Mesenteric fat pad (tissue), 1 donor: Measurements from ENCODE around the gene MFN2. TPM values are rescaled to one million over a fixed set of nuclear protein-coding genes. Genes with fewer than 3 reads are reported as not detected.
"Not testable (repeated sequence)": the region's sequence is repeated elsewhere in the genome, so short reads cannot be mapped to it uniquely, and the experiment has no call there.

Experiments
- DNase-seq: peaks from one replicate; pipeline ENCODE4 v3.0.0-alpha.2; 2020; ENCODE audit warnings: low spot score
- total RNA-seq: library from RNA; stranded (reverse); fragmentation: NEBNext Ultra II Directional; extraction: Animal tissue kit (Norgen Biotek cat#: 25700); gene quantifications from one replicate; pipeline ENCODE4 v1.2.1, GENCODE V29; 2021
- donor health status: DM: yes; HTN: yes; CAD: no.

The MFN2 gene
- total RNA-seq, 1 donor from 2014 or later, result 93.6 TPM

GRCh38 chr1:11997081-11997850 is 17.0 kb downstream of the MFN2 start:
- no peak for DNase-seq

GRCh38 chr1:11998636-11999035 is 18.4 kb downstream of the MFN2 start:
- no peak for DNase-seq

DNA sequence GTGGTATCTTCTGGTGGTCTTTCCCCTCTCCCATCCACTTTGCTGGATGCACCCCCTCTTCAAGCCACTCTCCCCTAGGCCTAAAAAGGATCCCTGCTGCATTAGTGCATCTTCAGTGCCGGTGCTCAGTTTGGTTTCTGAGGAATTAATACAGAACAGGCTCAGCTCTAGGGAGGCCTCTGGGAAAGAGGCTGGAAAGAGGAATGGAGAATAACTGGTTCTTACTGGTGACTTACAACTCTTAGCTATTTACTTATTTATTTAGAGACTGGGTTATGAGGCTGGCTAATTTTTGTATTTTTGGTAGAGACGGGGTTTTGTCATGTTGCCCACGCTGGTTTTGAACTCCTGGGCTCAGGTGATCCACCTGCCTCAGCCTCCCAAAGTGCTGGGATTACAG is 19.0 kb downstream of the MFN2 start:
- DNase-seq, result no peak

- DNase-seq, result no peak
Observed at GRCh38 chr1:12001249-12001917, 21.1 kb downstream of the MFN2 start.

GRCh38 chr1:12001996-12002493 is 21.8 kb downstream of the MFN2 start:
- no peak for DNase-seq

DNA sequence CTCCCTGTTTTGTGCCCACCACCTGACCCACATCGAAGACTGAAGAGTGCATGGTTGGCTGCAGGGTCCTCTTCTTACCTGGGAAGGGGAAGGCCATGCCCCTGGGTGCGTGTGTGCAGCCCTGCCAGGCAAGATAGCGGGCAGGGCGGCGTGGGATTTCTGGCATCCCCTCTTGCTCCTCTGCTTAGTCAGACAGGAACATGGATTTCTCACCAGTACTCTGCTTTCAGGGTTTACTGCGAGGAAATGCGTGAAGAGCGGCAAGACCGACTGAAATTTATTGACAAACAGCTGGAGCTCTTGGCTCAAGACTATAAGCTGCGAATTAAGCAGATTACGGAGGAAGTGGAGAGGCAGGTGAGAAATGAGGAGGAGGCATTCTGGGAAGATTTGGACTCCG is 23.5 kb downstream of the MFN2 start:
- DNase-seq, result no peak

GRCh38 chr1:12005488-12006166 is 25.4 kb downstream of the MFN2 start:
- no peak for DNase-seq

DNA sequence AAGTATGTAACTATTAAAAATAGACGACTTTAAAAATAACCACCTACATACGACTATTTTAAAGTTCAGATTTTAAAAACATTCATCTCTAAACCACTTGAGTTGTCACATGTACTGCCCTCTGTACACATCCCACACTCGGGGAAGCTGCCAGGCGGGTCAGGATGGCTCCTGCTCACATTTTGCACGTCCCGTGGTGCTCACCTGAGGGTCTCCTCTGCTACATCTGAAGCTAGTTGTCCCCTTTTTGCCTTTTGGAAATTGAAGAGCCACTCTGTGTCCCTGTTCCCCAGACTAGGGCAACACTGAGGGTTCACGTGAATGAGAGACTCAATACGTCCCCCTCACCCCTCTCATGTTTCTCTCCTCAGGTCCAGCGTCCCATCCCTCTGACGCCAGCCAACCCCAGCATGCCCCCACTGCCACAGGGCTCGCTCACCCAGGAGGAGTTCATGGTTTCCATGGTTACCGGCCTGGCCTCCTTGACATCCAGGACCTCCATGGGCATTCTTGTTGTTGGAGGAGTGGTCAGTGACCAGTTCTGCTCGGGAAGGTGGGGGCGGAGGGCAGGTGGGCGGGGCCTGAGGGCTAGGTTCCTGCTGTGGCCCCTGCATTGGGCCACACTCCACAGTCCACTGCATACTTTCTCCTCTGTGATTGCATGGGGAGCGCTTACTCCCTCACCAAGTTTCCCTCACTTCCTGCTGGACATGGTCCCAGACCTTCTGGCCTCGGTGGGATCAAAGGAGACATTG is 26.1 kb downstream of the MFN2 start:
- no peak for DNase-seq

DNA sequence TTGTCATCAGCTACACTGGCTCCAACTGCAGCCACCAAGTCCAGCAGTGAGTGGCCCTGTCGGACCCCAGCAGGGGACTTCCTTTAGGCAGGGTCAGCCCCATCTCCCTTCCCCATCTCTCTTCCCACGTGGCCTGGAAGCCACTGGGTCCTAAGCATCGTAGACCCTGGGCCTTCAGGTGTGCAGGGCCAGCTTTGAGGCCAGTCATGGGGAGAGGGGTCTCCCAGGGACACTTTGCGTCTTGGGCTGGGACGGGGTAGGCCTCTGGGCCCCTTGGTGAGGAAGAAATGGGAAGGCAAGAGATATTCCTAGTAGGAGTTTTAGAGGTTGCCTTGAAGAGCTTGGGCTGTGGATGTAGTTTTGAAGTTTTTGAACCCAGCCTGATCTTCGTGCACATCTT is 27.0 kb downstream of the MFN2 start:
- DNase-seq, result no peak

- DNase-seq, result not testable (repeated sequence)
Observed at GRCh38 chr1:12008355-12008754, 28.1 kb downstream of the MFN2 start.

DNA sequence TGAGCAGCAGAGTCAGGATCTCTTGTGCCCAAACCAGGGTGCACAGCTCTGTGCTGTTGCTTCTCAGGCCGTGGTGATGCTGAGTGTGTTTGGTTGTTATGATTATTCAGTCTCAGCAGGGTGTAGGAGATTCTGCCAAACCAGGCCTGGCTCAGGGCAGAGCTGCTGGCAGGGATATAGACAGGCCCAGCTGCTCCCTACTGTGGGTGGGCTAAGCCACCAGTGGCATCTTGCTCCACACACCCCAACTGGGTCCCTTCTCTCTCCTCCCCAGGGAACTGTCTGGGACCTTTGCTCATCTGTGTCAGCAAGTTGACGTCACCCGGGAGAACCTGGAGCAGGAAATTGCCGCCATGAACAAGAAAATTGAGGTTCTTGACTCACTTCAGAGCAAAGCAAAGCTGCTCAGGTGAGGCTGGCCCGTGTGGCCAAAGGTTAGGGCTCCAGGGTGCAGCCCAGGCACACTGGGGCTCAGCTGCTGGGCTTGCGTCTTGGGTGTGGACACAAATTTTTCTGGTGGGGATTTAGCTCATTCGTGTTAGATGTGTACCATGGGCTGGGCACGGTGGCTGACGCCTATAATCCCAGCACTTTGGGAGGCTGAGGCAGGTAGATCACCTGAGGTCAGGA is 29.2 kb downstream of the MFN2 start:
- DNase-seq, result no peak

DNA sequence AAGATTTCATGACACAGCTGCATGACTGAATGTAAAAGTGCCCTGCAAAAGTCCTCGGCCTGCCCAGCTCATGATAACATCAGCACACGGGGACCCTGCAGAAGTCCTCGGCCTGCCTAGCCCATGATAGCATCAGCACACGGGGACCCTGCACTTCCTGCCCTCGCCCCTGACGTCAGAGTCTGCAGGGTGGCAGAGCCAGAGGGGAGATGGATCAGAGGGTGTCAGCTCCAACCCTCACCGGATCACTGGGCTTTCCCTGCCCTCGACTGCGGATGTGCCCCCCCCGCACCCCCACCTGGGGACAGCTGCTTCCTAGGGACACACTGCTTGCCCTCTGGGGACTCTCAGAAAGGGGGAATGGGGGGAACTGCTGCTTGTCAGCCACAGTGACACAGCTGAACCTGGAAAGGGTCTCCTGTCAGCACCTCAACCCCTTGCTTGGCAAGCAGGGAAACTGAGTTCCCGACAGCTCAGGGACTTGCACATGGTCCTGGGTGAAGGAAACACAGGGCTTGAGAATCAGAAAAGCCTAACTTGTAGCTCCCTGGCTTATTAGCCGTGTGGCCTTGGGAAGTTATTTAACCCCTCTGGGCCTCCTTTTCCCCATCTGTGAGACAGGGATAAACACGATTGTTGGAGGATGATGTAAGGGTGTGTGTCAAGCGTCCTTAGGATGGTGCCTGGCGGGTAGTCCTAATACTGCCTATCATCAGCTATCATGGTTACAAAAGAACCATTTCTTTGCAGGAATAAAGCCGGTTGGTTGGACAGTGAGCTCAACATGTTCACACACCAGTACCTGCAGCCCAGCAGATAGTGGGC is 30.7 kb downstream of the MFN2 start:
- no peak for DNase-seq

DNA sequence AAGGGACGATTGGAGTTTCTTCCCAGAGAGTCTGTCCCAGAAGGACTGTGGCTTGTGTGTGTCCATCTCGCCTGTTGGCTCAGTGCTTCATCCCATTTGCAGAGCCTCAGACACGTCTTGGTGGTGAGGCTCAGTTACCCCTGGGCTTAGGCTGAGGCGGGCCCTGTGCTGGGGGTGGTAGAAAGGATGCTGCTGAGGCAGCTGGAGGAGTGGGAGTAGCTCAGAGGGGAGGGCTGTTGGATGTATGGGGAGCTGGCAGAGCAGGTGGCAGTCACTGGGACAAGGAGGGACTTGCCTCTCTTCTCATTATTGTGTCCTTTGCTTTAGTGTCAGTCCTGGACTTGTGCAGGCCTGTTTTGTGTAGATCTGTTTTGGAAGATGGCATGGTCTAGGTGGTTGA is 31.8 kb downstream of the MFN2 start:
- no peak for DNase-seq

- DNase-seq, result no peak
Observed at GRCh38 chr1:12012560-12013316, 32.5 kb downstream of the MFN2 start.

DNA sequence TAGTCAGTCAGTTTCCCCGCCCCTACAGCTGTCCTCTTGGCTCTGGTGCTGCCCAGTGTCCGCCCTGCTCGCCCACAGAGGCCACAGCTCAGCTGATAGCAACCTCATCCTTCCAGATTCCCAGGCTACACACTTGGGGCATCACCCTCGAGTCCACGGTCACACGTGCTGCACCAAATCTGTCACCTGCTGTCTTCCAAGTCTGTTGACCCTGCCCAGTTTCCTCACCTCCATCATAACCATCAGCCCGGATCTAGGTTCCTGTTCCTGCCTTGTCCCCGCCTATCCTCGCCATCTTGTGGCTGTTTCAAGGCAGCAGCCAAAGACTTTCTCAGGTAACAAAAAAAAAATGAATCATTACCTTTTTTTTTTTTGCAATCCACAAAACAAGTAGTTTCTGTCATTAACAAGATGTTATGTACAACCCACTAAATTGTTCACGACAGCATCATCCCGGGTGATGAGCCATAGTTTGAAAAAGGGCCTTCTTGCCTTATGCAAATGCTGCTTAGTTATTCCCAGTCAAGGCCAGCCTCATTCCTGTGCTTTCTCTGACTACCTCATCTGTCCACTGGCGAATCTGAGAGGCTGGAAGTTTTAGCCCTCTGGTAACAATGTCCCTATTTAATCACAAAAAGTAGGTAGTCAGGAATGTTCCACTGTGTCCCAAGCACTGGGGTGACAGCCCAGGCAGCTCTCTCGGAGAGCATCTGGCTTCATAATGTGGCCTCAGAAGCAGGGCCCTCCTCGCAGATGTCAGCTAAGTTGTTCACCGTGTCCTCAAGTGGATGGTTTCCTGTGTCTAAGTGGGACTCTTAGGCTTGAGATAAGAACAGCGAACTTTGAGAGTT is 34.1 kb downstream of the MFN2 start:
- no peak for DNase-seq

GRCh38 chr1:12015001-12015491 is 34.8 kb downstream of the MFN2 start:
- DNase-seq, result no peak

GRCh38 chr1:12015499-12015898 is 35.3 kb downstream of the MFN2 start:
- no peak for DNase-seq

- DNase-seq, result no peak
Observed at GRCh38 chr1:12016182-12016581, 35.9 kb downstream of the MFN2 start.
